ENCODE measurements around the gene NUDC.

GRCh38 chr1:26922901-26923300, 1.4 kb downstream of the NUDC start:
- TF ChIP-seq, protein P1, sequence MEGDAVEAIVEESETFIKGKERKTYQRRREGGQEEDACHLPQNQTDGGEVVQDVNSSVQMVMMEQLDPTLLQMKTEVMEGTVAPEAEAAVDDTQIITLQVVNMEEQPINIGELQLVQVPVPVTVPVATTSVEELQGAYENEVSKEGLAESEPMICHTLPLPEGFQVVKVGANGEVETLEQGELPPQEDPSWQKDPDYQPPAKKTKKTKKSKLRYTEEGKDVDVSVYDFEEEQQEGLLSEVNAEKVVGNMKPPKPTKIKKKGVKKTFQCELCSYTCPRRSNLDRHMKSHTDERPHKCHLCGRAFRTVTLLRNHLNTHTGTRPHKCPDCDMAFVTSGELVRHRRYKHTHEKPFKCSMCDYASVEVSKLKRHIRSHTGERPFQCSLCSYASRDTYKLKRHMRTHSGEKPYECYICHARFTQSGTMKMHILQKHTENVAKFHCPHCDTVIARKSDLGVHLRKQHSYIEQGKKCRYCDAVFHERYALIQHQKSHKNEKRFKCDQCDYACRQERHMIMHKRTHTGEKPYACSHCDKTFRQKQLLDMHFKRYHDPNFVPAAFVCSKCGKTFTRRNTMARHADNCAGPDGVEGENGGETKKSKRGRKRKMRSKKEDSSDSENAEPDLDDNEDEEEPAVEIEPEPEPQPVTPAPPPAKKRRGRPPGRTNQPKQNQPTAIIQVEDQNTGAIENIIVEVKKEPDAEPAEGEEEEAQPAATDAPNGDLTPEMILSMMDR (conservative IDR thresholded peaks at IDR 0.05; ENCODE audit: low read depth, low read length), result no peak
- TF ChIP-seq EZH2 (IDR thresholded peaks at IDR 0.05; ENCODE audit: low read length, unreplicated experiment) (no peak), EZH2phosphoT487 (IDR thresholded peaks at IDR 0.05; ENCODE audit: borderline replicate concordance, low read length) (no peak)
